Neutrophil (primary cell): ENCODE results near the gene SF1.
A peak's percentile ranks its signal among the peaks of the same experiment; 100 is the strongest.

ENCODE experiments used
- H3K27ac ChIP-seq: fragments of 200-600 bp; sonication (generic); 2 replicates; pipeline ENCODE4 v1.5.1; 2016; ENCODE audit warnings: mild to moderate bottlenecking, moderate library complexity
- H3K27me3 ChIP-seq: fragments of 200-600 bp; sonication (generic); 2 replicates; pipeline ENCODE4 v1.6.0; 2016; ENCODE audit warnings: mild to moderate bottlenecking
- H3K36me3 ChIP-seq: fragments of 200-600 bp; sonication (generic); 2 replicates; pipeline ENCODE4 v1.5.1; 2017
- H3K4me1 ChIP-seq, 2 experiments: fragments of 200-600 bp in 1 of 2; sonication (generic) in 1 of 2; 1 replicate in 1 of 2; 2 replicates in 1 of 2; pipeline versions ENCODE4 v1.5.1 to v1.6.1; 2013 to 2016; ENCODE audit warnings: low read depth in 1 of 2, low read length in 1 of 2, mild to moderate bottlenecking in 1 of 2, moderate library complexity in 1 of 2; ENCODE audit not compliant: control insufficient read depth in 1 of 2, insufficient read depth in 1 of 2
- H3K4me3 ChIP-seq, 2 experiments: fragments of 200-600 bp in 1 of 2; sonication (generic) in 1 of 2; 1 replicate in 1 of 2; 2 replicates in 1 of 2; pipeline ENCODE4 v1.5.1; 2013 to 2016; ENCODE audit warnings: low read depth in 1 of 2, low read length in 1 of 2, mild to moderate bottlenecking in 1 of 2, moderate library complexity in 1 of 2
- H3K9me3 ChIP-seq: fragments of 200-600 bp; sonication (generic); 2 replicates; pipeline ENCODE4 v1.5.1; 2016
- CTCF ChIP-seq: fragments of 200-600 bp; sonication (generic); IDR thresholded peaks from 2 replicates; pipeline ENCODE4 v1.5.1; 2016; ENCODE audit warnings: antibody characterized with exemption

Gene SF1

GRCh38 chr11:64745189-64745520 lies 33.2 kb downstream of the SF1 start:
- Histone ChIP-seq H3K9me3 (no peaks in the 10 kb centered on the region), H3K4me3 (peak overlapping the region; percentile 82 to 98), H3K27ac (peak overlapping the region; percentile 100), H3K4me1 (peaks cover 35 to 40% of the 10 kb centered on the region in 2 experiments), H3K36me3 (peaks cover 20% of the 10 kb centered on the region), H3K27me3 (no peaks in the 10 kb centered on the region)
- peak; percentile 32 for TF ChIP-seq CTCF

GRCh38 chr11:64744544-64745188 lies 33.7 kb downstream of the SF1 start:
- H3K27me3 ChIP-seq = no peaks in the 10 kb centered on the region
- peak overlapping the region; percentile 98 for H3K4me3 ChIP-seq
- H3K27ac ChIP-seq = peak overlapping the region; percentile 100
- no peaks in the 10 kb centered on the region for H3K9me3 ChIP-seq
- H3K4me1 ChIP-seq = peaks cover 35 to 40% of the 10 kb centered on the region in 2 experiments
- H3K36me3 ChIP-seq = peaks cover 20% of the 10 kb centered on the region
- no peak for TF ChIP-seq CTCF

- TF ChIP-seq CTCF = peak; percentile 81
- Histone ChIP-seq H3K4me3 (peak within 1 kb of the TSS; percentile 98), H3K36me3 (peaks cover 28% of the 10 kb centered on the region), H3K27ac (peak within 1 kb of the TSS; percentile 100), H3K27me3 (no peaks in the 10 kb centered on the region), H3K4me1 (peaks cover 35 to 40% of the 10 kb centered on the region in 2 experiments), H3K9me3 (no peaks in the 10 kb centered on the region)
Observed at GRCh38 chr11:64743591-64744543, 34.5 kb downstream of the SF1 start, which contains the start of gene RASGRP2. Gene RASGRP2, minus strand, starts transcription at chr11:64744142. Its CDS starts 1,276 bp downstream, at chr11:64742866.

GRCh38 chr11:64742889-64743590 lies 35.3 kb downstream of the SF1 start:
- no peaks in the 10 kb centered on the region for H3K27me3 ChIP-seq

More at GRCh38 chr11:64742889-64743590, 35.3 kb downstream of the SF1 start:
- Histone ChIP-seq H3K4me3 (peak overlapping the region; percentile 98), H3K9me3 (no peaks in the 10 kb centered on the region), H3K27ac (peak overlapping the region; percentile 100), H3K4me1 (peaks cover 35 to 40% of the 10 kb centered on the region in 2 experiments), H3K36me3 (peaks cover 36% of the 10 kb centered on the region)
- peak; percentile 96 for TF ChIP-seq CTCF
